DOHH2 (cell line): ENCODE measurements around the gene SNCAIP.

Experiments used
- H3F3A ChIP-seq: fragments of 200-600 bp; sonication (generic), shearing (Covaris generic); 2 replicates; pipeline ENCODE4 v1.6.0; 2016; ENCODE audit warnings: antibody characterized with exemption, mild to moderate bottlenecking; ENCODE audit not compliant: control insufficient read depth, insufficient read depth
- H3K27ac ChIP-seq: fragments of 200-600 bp; sonication (generic); 2 replicates; pipeline ENCODE4 v1.5.1; 2014; ENCODE audit warnings: low read depth, mild to moderate bottlenecking, low read length, moderate library complexity
- H3K27me3 ChIP-seq: fragments of 200-600 bp; sonication (generic); 2 replicates; pipeline ENCODE4 v1.6.1; 2014; ENCODE audit warnings: mild to moderate bottlenecking, low read length, mixed read lengths; ENCODE audit not compliant: control insufficient read depth
- H3K36me3 ChIP-seq: fragments of 200-600 bp; sonication (generic); 2 replicates; pipeline ENCODE4 v1.6.1; 2014; ENCODE audit warnings: mild to moderate bottlenecking, low read length, moderate library complexity, mixed read lengths; ENCODE audit not compliant: control insufficient read depth
- H3K4me1 ChIP-seq: fragments of 200-600 bp; sonication (generic); 2 replicates; pipeline ENCODE4 v1.6.1; 2014; ENCODE audit warnings: mild to moderate bottlenecking, low read length, mixed read lengths; ENCODE audit not compliant: control insufficient read depth
- H3K4me2 ChIP-seq: fragments of 200-600 bp; sonication (generic); 2 replicates; pipeline ENCODE4 v1.6.0; 2014; ENCODE audit warnings: mild to moderate bottlenecking, low read length, moderate library complexity
- H3K4me3 ChIP-seq: fragments of 200-600 bp; sonication (generic); 2 replicates; pipeline ENCODE4 v1.5.1; 2014; ENCODE audit warnings: mild to moderate bottlenecking, low read length, mixed read lengths
- H3K79me2 ChIP-seq: fragments of 200-600 bp; sonication (generic); 2 replicates; pipeline ENCODE4 v1.6.1; 2014; ENCODE audit warnings: mild to moderate bottlenecking, low read length, mixed read lengths; ENCODE audit not compliant: control insufficient read depth
- H3K9me2 ChIP-seq: fragments of 200-600 bp; sonication (generic); replicated peaks from 2 replicates; pipeline ENCODE4 v1.6.1; 2014; ENCODE audit warnings: mild to moderate bottlenecking, low read length, mixed read lengths; ENCODE audit not compliant: control insufficient read depth
- H3K9me3 ChIP-seq: fragments of 200-600 bp; sonication (generic); 2 replicates; pipeline ENCODE4 v1.6.1; 2014; ENCODE audit warnings: antibody characterized with exemption, low read length, mixed read lengths; ENCODE audit not compliant: control insufficient read depth, insufficient read depth
- H4K20me1 ChIP-seq: fragments of 200-600 bp; sonication (generic); 2 replicates; pipeline ENCODE4 v1.6.0; 2014; ENCODE audit warnings: low read depth, mild to moderate bottlenecking, antibody characterized with exemption, low read length, moderate library complexity; ENCODE audit not compliant: control insufficient read depth, insufficient read depth
- EZH2phosphoT487 ChIP-seq: fragments of 200-600 bp; sonication (generic); IDR thresholded peaks from 2 replicates; pipeline ENCODE4 v1.6.1; 2017; ENCODE audit warnings: borderline replicate concordance, mild to moderate bottlenecking, antibody characterized with exemption, low read length, moderate library complexity, mixed read lengths
- TF ChIP-seq, protein P1 (sequence below): fragments of 200-600 bp; sonication (generic); IDR thresholded peaks from one replicate; pipeline ENCODE4 v1.5.1; 2014; ENCODE audit warnings: antibody characterized with exemption, mild to moderate bottlenecking, low read depth, low read length; ENCODE audit not compliant: poor library complexity, severe bottlenecking

Gene SNCAIP

DNA sequence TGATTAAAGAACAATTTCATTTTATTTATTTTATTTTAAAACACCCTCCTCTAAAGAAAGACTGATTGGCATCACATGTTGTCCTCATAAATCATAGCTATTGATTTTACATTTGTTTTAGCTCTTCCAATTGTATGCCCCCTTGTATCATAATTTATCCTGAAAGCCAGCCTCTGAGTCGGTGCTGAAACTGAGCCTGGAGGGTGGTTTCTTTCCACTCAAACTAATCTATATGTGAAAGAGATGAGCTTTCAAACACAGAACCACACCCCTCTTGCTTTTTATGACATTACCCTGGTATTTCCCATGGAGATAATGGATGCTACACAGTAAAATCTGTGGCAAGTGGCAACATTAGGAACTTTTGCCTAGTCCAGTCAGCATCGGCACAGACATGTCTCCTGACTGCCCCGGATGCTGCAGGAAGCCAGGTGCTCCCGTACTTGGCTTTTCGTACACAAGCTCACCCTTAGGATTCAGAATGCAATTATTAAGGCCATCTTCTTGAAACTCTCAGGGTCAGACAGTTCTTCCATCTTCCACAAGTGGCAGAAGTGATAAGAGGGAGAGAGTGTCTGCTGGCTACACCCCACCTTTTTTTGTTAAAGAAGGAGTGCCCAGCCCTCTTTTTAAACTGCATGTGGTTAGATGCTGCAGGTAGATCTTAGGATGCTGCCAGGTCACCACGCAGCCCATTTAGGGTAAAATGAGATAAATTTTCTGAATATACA is 91.1 kb downstream of the SNCAIP start:
- Histone ChIP-seq H3K9me3 (no peaks in the 10 kb centered on the region), H3K4me3 (no peak overlapping the region), H3K4me1 (no peaks in the 10 kb centered on the region), H3K79me2 (no peaks in the 10 kb centered on the region), H3K9me2 (no peaks in the 10 kb centered on the region), H3K27me3 (no peaks in the 10 kb centered on the region), H3K36me3 (no peaks in the 10 kb centered on the region), H3K4me2 (no peak overlapping the region), H4K20me1 (no peaks in the 10 kb centered on the region), H3F3A (no peaks in the 10 kb centered on the region), H3K27ac (no peak overlapping the region)
- TF ChIP-seq, protein P1, sequence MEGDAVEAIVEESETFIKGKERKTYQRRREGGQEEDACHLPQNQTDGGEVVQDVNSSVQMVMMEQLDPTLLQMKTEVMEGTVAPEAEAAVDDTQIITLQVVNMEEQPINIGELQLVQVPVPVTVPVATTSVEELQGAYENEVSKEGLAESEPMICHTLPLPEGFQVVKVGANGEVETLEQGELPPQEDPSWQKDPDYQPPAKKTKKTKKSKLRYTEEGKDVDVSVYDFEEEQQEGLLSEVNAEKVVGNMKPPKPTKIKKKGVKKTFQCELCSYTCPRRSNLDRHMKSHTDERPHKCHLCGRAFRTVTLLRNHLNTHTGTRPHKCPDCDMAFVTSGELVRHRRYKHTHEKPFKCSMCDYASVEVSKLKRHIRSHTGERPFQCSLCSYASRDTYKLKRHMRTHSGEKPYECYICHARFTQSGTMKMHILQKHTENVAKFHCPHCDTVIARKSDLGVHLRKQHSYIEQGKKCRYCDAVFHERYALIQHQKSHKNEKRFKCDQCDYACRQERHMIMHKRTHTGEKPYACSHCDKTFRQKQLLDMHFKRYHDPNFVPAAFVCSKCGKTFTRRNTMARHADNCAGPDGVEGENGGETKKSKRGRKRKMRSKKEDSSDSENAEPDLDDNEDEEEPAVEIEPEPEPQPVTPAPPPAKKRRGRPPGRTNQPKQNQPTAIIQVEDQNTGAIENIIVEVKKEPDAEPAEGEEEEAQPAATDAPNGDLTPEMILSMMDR, result no peak
- no peak for TF ChIP-seq EZH2phosphoT487

DNA sequence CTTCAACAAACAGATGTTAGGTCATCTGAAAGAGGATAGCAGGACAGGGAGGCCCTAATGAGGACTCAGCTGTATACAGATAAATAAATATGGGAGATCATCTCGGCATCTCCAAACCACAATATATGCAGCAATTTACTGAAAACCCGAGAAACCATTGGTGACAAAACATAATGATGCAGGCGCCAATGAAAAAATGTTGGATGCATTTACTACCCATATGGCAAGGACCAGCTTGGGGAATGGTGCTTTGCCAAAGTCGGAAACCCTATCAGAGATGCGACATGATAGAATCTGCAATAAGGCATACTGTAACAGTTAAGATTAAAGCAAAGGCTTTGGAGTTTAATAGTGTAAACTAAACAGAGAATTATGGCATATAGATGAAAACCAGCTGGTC is 92.0 kb downstream of the SNCAIP start:
- Histone ChIP-seq H3K27me3 (no peaks in the 10 kb centered on the region), H4K20me1 (no peaks in the 10 kb centered on the region), H3K9me2 (no peaks in the 10 kb centered on the region), H3F3A (no peaks in the 10 kb centered on the region), H3K4me1 (no peaks in the 10 kb centered on the region), H3K27ac (no peak overlapping the region), H3K79me2 (no peaks in the 10 kb centered on the region), H3K4me2 (no peak overlapping the region), H3K9me3 (no peaks in the 10 kb centered on the region), H3K36me3 (no peaks in the 10 kb centered on the region), H3K4me3 (no peak overlapping the region)
- TF ChIP-seq, protein P1, result no peak
- no peak for TF ChIP-seq EZH2phosphoT487

DNA sequence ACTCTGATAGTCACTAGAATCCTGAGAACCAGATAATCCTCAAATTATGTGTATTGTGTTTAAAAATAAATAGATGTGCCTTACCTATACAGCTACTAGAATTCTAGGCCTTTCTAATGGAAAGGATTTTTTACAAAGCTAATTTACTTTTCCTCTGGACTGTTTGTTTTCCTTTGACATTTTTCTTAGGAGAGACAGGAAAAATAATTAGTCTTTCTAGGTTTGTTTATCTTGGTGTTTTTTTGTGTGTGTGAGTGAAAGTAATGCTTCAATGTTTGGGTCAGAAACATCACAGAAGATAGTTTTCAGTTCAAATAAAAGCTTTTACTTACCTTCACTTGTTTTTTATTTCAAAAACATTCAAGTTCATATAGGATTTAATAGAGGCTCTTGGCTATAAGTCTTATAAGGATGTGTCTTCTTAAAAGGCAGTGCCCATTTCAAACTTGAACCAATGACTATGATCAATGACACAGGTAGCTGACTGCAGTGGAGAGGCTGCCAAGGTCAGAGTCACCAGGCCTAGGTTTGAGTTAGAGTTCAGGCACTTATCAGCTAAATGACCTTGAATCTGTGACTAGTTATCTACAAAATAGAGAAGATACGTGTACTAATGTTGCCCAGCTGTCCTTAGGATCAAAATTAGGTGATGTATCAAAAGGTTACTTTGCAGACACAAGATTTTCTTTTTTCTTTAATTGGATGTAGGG is 92.8 kb downstream of the SNCAIP start:
- no peak overlapping the region for H3K27ac ChIP-seq
- no peak overlapping the region for H3K4me2 ChIP-seq
- H3F3A ChIP-seq, result no peaks in the 10 kb centered on the region
- H3K9me2 ChIP-seq, result no peaks in the 10 kb centered on the region
- no peaks in the 10 kb centered on the region for H3K9me3 ChIP-seq
- H3K79me2 ChIP-seq, result no peaks in the 10 kb centered on the region
- H3K27me3 ChIP-seq, result no peaks in the 10 kb centered on the region
- H3K4me1 ChIP-seq, result no peaks in the 10 kb centered on the region
- no peaks in the 10 kb centered on the region for H3K36me3 ChIP-seq
- TF ChIP-seq EZH2phosphoT487, result no peak
- TF ChIP-seq, protein P1, result no peak
- no peaks in the 10 kb centered on the region for H4K20me1 ChIP-seq
- no peak overlapping the region for H3K4me3 ChIP-seq
